HG02970 (cell line): ENCODE data around the gene IFNL4.
"Not testable (repeated sequence)": the region's sequence is repeated elsewhere in the genome, so short reads cannot be mapped to it uniquely, and the experiment has no call there.

ENCODE experiments used
- ATAC-seq: cut with Tn5 transposase; IDR thresholded peaks from one replicate; pipeline ENCODE4 v1.9.1; 2021; ENCODE audit warnings: mild to moderate bottlenecking, moderate library complexity, moderate number of reproducible peaks; ENCODE audit not compliant: unreplicated experiment, low FRiP score

IFNL4 gene

DNA sequence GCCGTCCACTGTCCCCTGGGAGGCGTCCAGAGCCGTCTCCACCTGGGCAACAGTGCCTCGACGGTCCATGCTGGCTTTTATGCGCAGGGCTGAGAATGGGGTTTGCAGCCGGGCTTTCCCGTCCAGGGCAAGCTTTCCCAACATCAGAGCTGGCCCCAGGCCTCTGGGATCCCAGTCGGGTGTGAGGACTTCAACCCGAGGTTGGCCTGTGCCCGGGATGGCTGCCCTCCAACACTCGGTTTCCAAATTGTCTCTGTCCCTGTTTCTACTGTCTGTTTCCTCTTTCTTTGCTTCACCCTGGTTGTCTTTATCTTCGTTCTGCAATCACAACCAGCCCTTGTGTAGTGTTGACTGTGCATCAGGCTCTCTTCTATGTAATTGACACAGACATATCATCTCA is at the start of gene IFNL4:
TSS of gene IFNL4 (minus strand) at position 51 of the 400 bp plus-strand sequence.
- no peak for ATAC-seq

GRCh38 chr19:39297931-39298634 is 49.4 kb upstream of the IFNL4 start:
- no peak for ATAC-seq

DNA sequence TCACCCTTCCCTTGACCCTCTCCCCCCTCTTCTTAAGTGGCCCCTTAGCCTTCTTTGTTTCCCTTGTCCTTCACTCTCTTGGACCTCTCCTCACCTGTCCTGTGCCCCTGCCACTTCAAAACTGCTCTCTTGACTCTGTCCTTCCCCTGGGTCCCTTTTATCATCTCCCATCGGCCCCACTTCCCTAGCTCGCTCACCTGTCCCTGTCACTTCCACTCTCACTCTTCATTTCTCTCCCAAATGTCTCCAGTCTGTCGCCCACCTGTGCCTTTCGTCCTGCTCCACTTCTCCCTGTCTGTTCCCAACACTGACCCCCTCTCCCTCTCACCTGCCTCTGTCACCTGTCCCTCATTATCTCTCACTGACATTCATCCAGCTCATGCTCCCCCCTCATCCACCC is 48.2 kb upstream of the IFNL4 start:
- ATAC-seq: no peak

DNA sequence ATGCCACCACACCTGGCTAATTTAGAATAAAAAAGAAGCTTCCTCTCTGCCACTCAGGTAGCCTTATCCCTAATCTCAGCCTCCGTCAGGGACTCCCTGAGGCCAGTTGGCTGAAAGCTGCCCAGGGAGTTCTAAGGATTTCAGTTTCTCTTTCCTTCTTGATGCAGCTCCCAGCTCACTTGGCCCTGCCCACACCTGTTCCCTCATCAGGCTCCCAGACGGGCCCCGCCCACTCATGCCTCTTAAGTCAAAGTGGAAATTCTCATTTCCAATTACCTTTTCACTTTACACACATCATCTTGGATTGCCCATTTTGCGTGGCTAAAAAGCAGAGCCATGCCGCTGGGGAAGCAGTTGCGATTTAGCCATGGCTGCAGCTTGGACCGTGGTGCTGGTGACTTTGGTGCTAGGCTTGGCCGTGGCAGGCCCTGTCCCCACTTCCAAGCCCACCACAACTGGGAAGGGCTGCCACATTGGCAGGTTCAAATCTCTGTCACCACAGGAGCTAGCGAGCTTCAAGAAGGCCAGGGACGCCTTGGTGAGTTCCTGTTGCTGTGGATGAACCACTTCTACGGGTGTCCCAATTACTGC is 47.5 kb upstream of the IFNL4 start, which contains the start of gene IFNL1:
TSS of gene IFNL1 (plus strand) at position 353 of the 591 bp plus-strand sequence. CDS start at position 368, 15 bp downstream.
- no peak for ATAC-seq

DNA sequence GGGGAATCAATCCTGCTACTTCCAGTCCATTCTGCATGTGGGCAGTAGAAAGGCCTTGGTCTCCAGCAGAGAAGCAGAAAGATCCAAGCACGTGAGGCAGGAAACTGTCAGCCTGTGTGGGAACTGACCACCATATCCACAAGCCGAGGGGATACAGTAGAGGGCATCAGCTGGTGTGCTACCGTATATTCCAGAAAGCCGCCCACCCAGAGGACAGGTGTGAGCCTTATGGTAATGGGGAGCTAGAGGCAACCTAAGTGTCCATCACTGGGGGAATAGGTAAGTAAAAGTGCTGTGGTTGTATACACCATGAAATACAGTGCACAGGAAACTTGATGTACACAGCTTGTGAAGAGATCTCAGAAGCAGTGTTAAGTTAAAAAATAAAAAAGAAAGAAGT is 44.7 kb upstream of the IFNL4 start:
- no peak for ATAC-seq

DNA sequence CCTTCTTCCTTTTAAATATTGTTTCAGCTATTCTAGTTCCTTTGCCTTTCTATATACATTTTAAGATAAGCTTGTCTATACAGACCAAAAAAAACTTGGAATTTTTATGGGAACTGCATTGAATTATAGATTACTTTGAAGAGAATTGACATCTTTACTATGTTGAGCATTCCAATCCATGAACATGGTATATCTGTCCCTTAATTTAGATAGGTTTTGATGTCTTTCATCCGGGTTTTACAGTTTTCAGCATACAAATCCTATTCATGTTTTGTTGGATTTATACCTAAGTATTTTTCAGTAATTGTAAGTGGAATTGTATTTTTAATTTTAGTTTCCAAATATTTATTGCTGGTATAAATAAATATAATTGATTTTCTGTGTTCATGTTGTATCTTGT is 35.4 kb upstream of the IFNL4 start:
- no peak for ATAC-seq

DNA sequence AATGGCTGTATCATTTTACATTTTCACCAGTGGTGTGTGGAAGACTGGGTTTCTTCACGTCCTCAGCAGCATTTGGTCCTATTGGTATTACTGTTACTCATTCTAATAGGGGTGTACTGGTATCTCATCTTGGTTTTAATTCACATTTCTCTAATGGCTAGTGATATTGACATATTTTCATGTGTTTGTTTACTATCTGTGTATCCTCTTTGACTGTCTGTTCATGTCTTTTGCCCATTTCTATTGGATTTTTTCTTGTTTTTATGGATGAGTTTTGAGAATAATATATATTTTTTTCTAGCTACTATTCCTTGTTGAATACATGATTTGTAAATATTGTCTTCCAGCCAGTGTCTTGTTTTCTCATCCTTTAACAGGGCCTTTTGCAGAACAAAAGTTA is 33.4 kb upstream of the IFNL4 start:
- no peak for ATAC-seq

GRCh38 chr19:39277598-39277997 is 28.9 kb upstream of the IFNL4 start:
- ATAC-seq: no peak

DNA sequence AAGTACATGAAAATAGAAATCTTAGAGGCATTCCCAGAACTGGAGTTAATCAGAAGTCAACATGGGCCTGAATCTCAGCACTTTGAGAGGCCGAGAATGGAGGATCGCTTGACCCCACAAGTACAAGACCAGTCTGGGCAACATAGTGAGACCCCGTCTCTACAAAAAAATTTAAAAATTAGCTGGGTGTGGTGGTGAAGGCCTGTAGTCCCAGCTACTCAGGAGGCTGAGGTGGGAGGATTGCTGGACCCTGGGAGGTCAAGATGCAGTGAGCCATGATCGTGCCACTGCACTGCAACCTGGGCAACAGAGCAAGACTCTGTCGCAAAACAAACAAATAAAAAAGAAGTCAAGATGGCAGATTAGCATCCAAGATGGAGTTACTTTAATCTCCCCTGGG is 28.1 kb upstream of the IFNL4 start:
- no peak for ATAC-seq

- ATAC-seq: no peak
These were observed 26.9 kb upstream of the IFNL4 start for GRCh38 chr19:39275578-39275977.

DNA sequence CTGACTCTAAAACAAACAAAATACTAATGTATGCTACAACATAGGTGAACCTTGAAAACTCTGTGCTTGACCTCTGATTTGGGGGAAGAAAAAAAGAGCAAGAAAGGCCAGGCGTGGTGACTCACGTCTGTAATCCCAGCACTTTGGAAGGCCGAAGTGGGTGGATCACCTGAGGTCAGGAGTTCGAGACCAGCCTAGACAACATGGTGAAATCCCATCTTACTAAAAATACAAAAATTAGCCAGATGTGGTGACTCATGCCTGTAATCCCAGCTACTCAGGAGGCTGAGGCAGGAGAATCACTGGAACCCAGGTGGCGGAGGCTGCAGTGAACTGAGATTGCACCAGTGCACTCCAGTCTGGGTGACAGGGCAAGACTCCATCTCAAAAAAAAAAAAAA is 25.2 kb upstream of the IFNL4 start:
- not testable (repeated sequence) for ATAC-seq

DNA sequence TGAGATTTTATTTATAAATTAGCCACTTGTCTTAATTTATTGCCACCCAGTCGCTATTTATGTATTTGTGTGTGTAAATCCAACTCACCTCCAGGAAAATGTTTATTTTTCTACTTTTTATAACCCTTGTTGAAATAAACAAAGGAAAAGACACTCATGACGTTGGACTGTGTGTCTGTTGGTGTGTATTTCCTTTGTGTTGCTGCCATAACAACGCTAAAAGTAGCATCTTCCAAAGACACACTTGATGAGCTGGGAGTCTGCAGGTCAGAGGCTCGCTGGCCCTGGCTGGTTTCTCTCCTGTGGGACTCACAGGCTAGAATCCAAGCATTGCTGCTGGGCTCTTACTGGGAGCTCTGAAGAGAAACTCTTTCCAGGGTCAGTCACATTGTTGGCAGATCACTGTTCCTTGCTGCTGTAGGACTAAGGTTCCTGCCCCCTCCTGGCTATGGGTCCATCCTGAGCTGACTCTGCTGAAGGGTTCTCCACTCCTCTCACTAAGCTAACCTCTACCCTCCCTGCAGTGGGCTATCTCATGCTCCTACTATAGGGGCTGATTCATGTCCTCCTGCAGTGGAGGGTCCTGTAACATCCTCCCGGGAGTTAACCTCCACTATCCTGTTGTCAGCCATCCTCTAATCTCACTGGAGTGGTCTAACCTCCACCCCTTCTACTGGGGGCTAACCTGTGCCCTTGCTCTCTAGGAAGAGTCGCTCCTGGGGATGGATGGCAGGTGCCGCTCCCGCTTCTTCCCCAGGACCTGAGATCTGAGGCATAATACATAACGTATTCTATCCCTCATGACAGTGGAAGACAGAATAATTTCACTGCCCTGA is 21.6 kb upstream of the IFNL4 start:
- ATAC-seq: no peak

GRCh38 chr19:39269369-39269768 is 20.7 kb upstream of the IFNL4 start:
- not testable (repeated sequence) for ATAC-seq

- ATAC-seq: not testable (repeated sequence)
These were observed 20.0 kb upstream of the IFNL4 start for GRCh38 chr19:39268531-39269223.

GRCh38 chr19:39268085-39268484 is 19.4 kb upstream of the IFNL4 start, which contains the start of gene IFNL2:
Gene IFNL2 (plus strand): TSS chr19:39268396. CDS start chr19:39268569, 173 bp downstream.
- ATAC-seq: not testable (repeated sequence)

GRCh38 chr19:39265321-39265916 is 16.8 kb upstream of the IFNL4 start:
- ATAC-seq: no peak

DNA sequence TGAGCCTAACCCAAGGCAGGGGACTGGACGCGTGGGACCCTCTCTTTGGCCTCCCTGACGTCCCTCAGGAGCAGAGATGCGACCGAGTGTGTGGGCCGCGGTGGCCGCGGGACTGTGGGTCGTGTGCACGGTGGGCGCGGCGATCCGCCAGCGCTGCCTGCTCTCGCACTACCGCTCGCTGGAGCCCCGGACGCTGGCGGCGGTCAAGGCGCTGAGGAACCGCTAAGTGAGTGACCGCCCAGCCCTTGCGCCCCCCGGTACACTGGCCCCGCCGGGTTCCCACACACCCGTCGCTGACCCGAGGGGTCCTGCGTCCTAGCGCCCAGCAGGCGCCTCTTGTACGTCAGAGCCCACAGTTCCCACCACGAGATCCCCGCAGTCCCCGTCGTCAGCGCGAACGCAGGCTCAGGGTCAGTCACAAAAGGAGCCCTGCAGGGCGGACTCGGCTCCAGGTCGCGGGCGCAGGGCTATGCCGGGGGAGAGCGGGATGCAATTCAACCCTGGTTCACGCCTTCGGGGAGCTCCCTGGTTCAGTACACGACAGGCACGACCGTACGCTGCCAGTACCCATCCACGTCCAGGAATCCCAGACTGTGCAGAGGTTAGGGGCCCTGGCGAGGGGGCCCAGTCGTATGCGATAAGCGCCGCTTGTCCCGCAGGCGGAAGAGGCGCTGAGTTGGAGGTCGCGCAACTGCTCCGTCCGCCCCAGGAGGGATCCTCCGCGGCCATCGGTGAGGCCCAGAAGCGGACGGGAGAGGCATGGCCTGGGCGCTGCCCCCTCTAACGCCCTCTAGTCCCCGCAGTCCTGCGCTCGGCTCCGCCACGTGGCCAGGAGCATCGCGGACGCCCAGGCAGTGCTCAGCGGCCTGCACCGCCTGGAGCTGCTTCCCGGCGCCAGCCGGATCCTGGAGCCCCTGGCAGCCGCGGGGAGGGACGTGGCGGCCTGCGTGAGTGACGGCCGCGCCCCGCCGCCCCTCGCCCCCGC is 15.9 kb upstream of the IFNL4 start:
- ATAC-seq: no peak

DNA sequence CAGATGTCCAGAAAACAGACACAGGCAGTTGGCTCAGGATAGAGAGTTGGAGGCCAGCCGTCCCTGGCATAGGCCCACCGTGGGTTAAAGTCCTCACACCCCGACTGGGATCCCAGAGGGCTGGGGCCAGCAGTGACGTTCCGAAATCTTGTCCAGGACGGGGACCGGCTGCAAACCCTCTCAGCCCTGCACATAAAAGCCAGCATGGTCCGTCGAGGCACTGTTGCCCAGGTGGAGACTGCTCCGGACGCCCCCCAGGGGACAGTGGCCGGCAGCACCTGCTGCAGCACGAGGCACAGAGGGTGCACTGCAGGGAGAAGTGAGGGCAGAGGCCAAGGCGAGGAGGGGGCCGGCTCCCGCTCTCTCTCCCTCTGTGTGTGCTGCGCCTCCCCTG is 15.3 kb upstream of the IFNL4 start:
- no peak for ATAC-seq

GRCh38 chr19:39262496-39262895 is 13.8 kb upstream of the IFNL4 start:
- no peak for ATAC-seq
